Transverse colon (tissue), 4 donors: ENCODE results near the gene RCAN1.

Experiments used
- CTCF ChIP-seq, 5 experiments: fragments of 200-600 bp in 3 of 5; fragments of 450-650 bp in 2 of 5; sonication (generic) in 3 of 5; IDR thresholded peaks; 1 replicate in 2 of 5; 2 replicates in 3 of 5; pipeline ENCODE4 v1.5.1; 2016 to 2017; ENCODE audit warnings: antibody characterized with exemption in 5 of 5, inconsistent platforms in 3 of 5, mild to moderate bottlenecking in 2 of 5, moderate library complexity in 1 of 5
- EP300 ChIP-seq: sonication (generic); formaldehyde crosslinking; IDR thresholded peaks from one replicate; pipeline ENCODE4 v1.6.1; 2017; ENCODE audit warnings: antibody characterized with exemption, low read depth
- POLR2A ChIP-seq: fragments of 450-650 bp; IDR thresholded peaks from one replicate; pipeline ENCODE4 v1.6.1; 2016; ENCODE audit warnings: antibody characterized with exemption, mild to moderate bottlenecking, moderate library complexity
- POLR2AphosphoS5 ChIP-seq, 3 donors: sonication (generic); formaldehyde crosslinking; IDR thresholded peaks; one replicate each; pipeline ENCODE4 v1.6.1; 2016; ENCODE audit warnings: antibody characterized with exemption in 3 of 3

DNA sequence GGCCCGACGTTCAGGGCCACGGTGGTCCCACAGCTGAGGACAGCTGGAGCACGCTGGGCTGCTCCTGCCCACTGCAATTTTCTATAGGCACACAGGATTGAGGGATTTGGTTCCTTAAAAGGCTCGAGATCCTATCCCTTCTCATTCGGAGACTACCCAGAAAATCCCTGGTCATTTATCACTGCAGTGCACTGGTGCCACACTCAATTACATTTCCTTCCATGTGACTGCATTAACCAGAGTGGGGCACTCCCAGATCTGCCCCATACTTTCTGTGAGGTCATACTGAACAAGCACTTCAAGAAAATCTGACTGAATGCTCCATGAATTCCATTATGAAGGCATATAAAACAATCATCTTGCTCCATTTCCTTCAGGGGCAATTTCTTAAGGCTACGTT lies 53.1 kb downstream of the RCAN1 start:
- no peak for TF ChIP-seq EP300
- TF ChIP-seq CTCF (IDR thresholded peaks at IDR 0.05) = no peak
- no peak for TF ChIP-seq POLR2AphosphoS5 (IDR thresholded peaks at IDR 0.05)
- TF ChIP-seq POLR2A = no peak
